Fibroblast of skin of right biceps (primary cell): ENCODE results near the gene STXBP1.
A peak's percentile ranks its signal among the peaks of the same experiment; 100 is the strongest.

Source experiments
- DNase-seq: peaks from one replicate; pipeline ENCODE4 v3.0.0-alpha.2; 2013

Gene STXBP1

DNA sequence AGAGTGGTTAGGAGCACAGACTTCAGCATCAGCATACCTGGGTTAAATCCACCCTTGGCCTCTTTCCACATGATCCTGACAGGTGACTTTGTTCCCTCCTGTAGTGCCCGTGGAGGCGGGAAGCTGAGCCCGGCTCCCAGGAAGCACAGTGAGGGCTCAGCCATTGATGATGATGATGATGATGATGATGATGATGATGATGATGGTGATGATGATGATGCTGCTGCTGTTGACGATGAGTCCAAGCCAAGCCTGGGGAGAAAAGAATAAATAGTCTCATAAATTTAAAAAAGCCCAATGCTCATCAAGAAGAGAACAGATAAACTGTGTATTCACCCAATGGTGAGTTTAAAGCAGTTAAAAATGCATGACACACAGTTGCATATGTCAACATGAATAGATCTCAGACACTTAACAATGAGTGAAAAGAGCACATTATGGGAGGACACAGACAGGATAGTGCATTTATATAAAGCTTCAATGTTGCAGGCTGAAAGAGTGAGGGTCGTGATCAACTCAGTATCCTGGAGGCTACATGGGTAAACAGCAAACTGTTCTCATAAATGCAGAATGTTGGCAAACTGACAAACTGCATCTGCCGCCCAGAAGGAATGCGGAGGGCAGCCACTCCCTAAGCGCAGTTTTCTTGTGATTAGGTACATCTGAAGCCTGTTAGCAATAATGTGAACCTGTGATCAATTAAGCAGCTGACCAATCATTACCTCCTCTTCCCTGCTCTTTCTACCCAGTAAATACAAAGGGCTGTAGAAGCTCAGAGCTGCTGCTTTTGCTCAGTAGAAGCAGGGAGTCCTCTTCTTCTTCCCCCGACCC lies 83.0 kb downstream of the STXBP1 start:
- peak; percentile 48 for DNase-seq

DNA sequence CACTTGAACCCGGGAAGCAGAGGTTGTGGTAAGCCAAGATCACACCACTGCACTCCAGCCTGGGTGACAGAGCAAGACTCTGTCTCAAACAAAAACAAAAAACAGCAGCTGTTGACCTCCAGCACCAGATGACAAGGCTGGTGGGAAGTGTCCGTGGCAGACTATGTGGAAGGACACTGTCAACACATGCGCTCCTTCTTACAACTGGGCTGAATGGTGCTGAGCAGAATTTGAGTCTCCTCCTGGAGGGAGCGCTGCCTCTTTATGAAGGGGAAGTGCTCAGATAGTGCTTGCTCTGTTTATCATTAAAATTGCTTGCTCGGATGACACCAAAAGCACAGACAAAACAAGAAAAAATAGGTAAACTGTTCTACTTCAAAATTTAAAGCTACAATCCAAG lies 85.5 kb downstream of the STXBP1 start:
- DNase-seq, result no peak

DNA sequence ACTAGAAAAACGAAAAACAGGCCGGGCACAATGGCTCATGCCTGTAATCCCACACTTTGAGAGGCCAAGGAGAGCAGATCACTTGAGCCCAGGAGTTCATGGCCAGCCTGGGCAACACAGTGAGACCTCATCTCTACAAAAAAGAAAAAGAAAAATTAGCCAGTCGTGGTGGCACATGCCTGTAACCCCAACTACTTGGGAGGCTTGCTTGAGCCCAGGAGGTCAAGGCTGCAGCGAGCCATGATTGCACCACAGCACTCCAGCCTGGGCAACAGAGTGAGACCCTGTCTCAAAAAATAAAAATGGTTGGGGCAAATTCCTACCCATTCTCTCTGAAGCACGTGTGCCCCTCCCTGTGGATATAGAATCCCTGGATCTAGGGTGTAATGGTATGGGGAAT lies 86.3 kb downstream of the STXBP1 start:
- DNase-seq, result no peak

DNA sequence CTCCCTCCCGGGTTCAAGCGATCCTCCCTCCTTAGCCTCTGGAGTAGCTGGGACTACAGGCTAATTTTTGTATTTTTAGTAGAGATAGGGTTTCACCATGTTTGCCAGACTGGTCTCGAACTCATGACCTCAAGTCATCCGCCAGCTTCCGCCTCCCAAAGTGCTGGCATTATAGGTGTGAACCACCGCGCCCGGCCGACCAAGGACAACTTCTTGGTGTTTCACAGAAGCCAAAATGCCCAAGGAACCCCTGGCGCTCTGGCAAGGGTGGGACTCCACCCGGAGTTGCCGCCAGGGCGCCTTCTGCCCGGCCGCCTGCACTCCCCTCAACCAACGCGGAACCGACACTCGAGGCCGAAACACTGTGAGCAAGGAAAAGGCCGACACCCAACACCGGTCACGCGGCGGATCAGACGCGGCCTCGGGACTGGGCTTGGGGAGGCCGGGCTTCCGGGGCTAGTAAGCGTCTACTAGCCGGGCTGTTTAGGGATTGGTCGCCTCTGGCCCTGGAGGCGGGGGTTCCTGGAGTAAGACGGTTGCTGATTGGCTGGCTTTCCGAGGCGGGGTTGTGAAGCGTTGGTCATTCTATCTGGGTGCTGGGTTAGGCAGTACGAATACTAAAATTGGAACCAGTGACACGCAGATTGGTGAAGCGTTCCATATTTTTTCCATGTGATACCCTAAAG lies 87.1 kb downstream of the STXBP1 start:
- peak; percentile 96 for DNase-seq

DNA sequence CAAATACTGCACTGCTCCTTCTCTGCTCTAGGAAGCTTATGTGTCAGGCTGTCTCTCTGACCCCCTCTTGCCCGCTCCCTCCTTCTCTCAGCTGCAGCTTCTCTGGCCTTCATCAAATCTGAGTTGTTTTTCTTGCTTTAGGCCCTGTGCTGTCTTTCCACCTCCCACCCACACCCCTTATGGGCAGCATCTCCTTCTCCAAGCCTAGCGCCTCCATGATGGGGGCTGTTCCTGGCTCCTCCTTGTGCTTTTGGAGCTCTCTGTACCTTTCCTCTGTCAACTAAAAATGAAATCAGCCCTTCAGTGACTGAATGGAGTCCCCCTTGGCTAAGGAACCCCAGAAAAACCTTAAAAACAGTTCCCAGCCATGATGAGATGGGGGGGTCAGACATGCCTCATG lies 88.1 kb downstream of the STXBP1 start:
- no peak for DNase-seq

DNA sequence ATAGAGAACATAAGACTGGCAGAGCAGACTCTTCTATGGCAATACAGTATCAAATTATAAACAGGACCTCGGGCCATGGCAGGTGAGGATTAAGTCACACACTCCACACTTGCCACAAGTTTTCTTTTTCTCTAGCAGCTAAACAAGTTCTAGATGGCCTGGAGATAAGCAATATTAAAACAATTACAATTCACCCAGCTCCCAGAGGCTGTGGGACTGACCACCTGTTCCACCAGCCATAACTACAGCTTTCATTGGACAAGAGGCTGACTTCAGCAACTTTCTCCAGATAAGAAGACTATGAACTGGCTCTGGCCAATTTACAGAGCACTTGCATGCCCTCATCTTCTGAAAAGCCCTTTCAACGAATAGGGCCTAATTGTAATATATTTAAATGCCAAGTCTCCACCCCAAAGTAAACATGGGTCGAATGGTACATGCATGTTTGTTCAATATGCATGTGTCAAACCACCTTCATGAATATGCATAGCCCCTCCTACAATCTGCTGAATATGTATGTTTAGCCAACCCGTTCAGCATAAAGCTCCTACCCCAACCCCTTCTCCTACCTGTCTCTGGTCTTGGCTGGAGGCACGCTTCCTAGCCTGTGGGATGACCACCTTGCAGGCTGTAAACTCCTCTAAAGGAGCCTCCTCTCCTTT lies 88.6 kb downstream of the STXBP1 start:
- DNase-seq, result no peak

DNA sequence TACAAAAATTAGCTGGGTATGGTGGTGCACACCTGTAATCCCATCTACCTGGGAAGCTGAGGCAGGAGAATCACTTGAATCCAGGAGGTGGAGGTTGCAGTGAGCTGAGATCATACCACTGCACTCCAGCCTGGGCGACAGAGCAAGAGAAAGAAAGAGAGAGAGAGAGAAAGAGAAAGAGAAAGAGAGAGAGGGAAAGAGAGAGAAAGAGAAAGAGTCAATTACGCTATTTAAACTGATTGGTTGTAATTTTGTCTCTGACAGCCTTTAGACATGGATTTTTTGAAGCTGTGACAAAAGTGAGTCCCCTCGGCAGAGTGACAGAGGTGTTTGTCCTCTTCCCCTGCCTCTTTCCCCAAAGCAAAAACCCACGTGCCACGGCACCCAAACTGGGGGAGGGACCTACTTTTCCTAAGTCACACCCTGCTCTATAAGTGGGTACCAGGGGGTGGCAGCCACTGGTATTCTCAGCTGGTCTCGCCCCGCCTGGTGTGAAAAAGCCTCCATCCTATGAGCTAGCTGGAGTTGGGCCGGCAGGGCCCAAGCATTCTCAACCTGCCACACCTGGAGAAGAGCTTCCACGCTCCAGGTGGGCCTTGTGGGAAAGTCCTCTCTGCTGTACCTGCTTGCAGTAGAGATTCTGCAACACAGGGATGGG lies 91.3 kb downstream of the STXBP1 start:
- no peak for DNase-seq

DNA sequence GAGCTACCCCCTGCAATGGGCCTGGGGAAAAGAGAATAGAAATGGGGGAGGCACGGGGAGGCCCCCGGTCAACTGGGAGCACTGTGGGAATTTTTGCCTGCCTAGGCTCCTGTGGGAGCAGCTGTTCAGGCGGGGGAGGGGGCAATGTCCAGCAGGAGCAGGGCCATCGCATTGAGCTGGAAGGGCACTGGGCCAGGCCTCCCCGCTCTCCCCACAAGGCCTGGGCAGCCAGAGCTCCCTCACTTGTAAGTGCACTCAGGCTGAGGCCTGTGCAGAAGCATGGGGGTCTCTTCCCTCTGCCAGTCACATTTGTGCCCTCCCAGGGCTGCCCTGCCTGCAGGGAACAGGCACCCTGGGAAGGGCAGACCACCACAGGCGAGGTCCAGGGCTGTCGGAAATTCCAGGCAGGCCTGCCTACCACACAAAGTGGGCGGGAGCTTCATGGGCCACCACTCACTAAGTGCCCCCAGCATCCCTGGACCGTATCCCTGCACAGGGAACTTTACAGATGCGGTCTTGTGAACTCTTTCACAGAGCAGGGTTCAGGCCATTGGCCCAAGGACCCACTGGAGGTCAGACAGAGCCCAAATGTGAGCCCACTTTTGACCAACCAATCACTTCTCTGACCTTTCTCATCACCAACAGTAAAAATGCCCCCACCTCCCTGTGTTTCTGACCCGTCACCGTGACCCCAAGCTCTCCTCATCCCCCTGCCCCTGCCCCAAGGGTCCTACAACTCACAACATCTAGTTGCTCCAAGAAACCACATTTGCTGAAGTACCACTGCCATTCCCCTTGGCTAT lies 93.7 kb downstream of the STXBP1 start:
- DNase-seq, result no peak

DNA sequence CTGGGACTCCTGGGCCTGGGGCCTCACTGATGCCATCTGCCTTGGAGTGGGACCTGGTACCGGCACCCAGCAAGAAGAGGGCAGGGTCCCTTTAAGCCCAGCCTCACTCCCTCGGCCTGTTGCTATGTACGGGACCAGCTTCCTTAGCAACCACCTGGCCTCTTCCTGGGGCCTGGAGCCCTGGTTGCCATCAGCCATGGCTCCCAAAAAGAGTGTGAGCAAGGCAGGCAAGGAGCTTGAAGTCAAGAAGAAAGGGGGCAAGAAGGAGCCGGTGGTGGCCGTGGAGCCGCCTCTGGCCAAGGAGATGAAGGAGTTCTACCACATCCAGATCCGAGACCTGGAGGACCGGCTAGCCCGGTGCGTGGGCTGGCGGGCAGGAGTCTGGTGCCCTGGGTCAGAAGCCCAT lies 94.8 kb downstream of the STXBP1 start, which contains the start of gene CFAP157:
CFAP157 (plus strand) TSS at position 153 of the 406 bp plus-strand sequence; CDS start at position 197, 44 bp downstream.
- no peak for DNase-seq

DNA sequence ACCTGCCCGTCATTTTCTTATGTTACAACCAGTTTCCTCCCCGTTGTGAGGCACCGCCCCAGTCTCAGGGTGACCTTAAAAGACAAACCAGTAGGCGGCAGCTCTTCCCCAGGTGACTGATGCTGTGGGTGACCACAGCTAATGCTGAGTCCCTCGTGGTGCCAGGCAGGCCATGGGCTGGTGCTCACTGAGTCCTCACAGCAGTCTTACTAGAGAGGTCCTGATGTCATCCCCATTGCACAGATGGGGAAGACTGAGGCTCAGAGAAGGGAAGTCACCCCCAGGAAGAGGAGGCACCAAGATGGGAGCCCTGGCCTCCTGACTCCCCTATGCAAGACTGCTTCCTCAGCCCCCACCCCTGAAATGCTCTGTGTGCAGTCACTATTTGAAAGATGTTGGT lies 95.7 kb downstream of the STXBP1 start:
- DNase-seq, result no peak

DNA sequence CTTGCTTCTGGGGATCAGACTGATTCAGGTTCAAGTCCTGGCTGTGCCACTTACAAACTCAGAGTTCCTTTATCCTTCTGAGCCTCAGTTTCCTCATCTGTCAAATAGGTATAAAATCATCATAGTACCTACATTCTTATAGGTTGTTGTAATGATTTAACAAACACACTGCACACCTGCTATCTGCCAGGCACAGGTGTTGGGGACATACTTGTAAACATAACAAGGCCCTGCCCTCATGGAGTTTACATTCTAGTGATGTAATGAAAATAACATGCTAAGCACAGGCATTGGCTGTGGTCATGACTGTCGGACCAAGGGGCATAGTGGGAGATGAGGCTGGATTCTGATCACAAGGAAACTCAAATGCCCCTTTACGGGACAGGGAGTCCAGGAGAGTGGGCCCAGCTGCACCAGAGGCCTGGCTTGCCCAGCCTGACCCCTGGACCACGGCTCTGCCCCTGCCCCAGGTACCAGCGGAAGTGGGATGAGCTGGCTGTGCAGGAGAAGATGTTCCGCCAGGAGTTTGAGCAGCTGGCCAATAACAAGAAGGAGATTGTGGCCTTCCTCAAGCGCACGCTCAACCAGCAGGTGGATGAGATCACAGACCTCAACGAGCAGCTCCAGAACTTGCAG lies 97.0 kb downstream of the STXBP1 start:
- DNase-seq, result no peak

DNA sequence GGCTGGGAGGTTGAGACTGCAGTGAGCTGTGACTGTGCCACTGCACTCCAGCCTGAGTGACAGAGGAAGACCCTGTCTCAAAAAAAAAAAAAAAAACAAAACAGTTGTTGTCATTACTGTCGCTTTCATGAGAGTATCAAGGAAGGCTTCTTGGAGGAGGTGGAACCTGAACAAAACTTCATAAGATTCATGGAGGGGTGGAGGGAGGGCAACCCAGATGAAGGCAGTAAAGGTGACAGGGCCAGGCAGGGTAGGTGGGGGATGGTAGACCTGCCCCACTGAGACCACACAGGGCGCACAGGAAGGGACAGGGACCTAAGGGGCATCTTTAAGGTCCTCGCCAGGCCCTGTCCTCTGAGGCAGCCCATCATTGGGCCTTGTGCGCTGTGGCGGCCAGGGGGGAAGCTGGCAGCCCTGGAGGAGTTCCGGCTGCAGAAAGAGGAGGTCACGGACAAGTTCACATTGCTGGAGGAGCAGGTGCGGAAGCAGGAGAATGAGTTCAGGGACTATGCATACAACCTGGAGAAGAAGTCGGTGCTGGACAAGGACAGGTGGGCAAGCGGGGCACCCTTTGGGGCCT lies 98.2 kb downstream of the STXBP1 start:
- no peak for DNase-seq

DNA sequence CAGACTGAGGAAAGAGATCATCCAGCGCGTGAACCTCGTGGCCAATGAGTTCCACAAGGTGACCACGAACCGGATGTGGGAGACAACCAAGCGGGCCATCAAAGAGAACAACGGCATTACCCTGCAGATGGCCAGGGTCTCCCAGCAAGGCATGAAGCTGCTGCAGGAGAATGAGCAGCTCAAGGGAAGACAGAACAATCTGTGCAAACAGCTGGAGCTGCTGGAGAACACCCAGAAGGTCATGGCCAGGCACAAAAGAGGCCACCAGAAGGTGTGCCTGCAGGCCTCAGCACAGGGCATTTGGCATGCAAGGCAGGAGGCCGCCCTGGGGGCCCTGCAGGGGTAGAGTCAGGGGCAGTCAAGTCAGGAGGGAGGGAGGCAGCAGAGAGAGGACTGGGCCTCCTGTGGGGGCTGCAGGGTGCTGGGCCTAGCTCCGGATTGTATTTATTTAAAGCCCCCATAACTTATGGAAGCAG lies 99.2 kb downstream of the STXBP1 start:
- DNase-seq, result no peak

DNA sequence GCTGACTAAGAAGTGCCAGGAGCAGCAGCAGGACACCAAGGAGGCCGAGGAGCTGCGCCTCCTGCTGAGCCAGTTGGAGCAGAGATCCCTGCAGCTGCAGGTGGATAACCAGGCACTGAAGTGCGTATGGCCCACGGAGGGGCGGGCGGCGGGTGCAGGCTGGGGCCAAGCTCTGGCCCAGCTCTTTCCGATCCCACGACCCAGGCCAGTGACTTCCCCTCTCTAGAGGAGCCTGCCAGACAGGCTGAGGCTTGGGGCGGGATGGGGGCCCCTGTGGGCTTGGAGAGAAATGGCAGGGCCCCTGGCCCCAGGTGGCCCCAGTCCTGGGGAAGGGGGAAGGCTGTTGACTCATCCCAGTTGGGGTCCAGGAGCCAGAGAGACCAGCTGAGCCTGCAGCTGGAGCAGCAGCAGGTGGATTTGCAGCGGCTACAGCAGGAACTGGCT lies 99.8 kb downstream of the STXBP1 start:
- no peak for DNase-seq

DNA sequence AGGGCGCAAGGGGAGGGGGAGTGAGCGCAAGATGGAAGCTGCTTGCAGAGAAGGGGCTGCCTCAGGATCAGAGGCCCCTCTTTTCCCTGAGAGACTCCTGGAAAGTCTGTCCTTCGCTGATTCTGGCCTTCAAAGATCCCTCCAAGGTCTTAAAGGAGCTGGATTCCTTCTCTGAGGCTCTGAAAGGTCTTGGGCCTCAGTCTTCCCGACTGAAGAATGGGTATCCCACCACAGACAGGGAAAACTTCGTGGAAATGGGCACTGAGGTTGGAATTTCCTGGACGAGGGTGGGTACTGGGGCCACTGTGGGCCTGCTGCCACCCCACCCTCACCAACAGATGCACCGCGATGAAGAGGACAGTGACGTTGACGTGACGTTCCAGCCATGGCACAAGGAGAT lies 100.3 kb downstream of the STXBP1 start:
- no peak for DNase-seq

DNA sequence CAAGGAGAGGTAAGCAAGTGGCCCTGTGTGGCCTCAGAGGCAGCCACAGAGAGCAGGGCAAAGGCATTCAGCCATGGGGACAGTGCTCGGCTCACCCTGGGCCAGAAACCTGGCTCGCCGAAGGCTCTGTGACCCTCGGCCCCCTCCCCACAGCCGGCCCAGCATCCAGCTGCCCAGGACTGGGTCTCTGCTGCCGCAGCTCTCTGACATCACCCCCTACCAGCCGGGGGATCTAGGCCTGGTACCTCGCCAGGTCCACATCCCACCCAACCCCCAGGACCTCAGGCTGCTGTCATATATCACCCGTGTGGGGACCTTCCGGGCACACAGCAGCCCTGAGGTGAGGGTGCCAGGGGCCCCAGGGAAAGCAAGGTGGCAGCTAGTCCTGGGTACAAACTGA lies 100.8 kb downstream of the STXBP1 start:
- DNase-seq, result no peak

DNA sequence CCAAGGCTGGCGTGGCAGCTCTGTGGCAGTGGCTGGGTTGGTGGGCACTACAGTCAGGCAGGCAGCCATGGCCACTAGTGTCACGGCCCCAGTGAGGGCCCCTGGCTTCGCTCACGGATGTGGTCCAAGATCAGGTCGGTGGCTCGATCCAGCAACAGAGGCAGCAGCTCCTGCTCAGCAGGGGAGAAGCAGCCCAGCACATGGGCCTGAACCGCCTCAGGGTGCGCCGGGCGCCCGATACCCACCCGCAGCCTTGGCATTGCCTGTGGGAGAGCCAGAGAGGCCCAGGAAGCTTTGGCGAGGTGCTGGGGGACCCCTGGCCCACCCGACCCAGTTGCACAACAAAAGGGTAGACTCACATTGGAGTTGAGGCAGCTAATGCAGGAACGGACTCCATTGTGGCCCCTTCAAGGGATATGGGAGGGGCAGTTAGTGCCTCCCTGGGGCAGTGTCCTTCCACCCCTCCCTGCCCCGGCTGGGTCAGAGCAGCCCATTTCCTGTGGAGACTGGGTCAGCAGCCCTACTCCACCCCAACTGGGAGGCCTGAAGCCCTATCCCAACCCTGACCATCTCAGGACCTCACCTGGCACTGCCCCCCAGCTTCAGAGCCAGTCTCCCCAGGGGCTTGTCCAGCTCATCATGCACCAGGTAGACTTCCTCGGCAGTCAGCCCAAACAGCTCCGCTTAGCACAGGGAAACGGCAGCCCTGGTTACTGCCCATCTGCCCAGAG lies 102.1 kb downstream of the STXBP1 start:
- no peak for DNase-seq

DNA sequence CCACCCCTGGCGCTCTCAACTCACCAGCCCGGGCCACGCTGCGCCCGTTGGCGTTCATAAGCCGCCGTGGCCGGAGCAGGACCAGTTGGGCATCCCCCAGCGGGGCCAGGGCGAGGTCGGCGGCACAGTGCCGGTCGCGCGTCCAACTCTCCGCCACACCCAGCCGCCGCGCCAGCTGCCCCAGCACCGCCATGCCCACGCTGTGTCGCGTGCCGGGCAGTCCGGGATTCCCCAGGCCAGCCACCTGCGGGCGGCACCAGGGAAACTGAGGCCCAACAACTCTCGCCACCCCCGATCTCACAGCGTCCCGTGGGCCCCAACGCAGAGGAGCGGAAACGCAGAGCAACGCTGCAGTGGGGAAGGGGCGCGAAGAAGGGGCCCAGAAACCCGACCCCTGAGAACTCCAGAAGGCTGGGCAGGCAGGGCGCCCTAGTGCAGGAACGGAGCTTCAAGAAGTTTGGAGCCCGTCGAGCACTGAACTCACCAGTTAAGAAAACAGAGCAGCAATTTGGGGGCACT lies 102.9 kb downstream of the STXBP1 start:
- DNase-seq, result no peak

DNA sequence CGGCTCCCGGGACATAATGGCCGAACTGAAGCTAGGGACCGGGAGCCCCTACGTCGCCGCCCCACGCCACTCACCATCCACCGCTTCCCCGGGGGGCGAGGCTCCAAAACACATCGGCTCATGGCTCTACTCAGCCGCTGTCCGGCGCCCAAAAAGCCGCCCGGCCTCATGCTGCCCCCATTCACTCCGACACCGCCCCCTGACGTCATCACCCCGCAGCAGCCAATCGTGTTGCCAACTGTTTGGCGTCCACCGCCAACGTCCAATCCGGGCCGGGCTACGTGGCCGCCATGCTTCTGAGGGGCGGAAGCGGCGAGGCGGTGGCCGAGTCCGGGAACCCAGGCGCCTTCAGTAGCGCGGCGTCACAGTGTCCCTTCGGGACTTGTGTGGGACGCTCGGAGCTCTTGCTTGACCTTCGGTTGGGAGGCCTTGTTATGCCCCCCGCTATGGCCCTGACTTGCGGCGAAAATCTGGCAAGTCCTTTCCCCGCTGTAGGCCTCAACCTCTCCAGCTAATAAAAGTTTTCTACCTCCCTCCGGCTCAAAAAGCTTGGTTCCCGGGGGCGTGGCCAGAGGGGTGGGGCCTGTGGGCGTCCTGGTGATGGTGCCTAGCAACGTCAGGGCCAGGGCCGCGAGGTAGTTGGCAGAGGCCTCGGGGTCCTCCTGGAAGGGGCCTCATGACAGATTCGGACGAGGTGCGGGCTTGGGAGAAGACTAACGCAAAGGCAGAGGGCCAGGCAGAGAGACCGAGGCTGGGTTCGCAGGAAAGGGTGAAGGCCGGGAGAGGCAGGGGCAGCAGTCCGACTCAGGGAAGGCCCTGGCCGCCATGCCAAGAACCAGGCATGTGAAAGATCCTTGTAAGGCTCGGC lies 103.6 kb downstream of the STXBP1 start, which contains the start of the genes PTRH1 and TTC16:
PTRH1 (minus strand) TSS at position 194 of the 868 bp plus-strand sequence; CDS start at position 170, 24 bp downstream.
TTC16 (plus strand) TSS at position 610 of the 868 bp plus-strand sequence; CDS start at position 677, 67 bp downstream.
- peak; percentile 95 for DNase-seq
